Measurements from ENCODE around the gene DNAH8.

DNAH8 gene

DNA sequence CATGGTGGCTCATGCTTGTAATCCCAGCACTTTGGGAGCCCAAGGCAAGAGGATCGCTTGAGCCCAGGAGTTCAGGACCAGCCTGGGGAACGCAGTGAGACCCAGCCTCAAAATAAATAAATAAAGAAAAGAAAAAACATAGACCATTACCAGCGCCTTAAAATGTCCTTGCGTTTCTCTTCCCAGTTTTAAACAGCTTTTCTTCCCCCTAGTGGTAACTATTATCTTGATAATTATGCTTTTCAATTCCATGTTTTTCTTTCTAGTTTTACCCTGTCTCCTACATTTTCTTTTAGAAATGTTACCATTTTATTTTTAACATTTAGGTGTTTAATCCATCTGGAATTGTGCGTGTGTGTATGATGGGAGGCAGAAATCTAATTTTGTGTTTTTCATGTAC is 24.4 kb downstream of the DNAH8 start:
- no peak for DNase-seq (ENCODE audit: low read depth in 2 of 2)

DNA sequence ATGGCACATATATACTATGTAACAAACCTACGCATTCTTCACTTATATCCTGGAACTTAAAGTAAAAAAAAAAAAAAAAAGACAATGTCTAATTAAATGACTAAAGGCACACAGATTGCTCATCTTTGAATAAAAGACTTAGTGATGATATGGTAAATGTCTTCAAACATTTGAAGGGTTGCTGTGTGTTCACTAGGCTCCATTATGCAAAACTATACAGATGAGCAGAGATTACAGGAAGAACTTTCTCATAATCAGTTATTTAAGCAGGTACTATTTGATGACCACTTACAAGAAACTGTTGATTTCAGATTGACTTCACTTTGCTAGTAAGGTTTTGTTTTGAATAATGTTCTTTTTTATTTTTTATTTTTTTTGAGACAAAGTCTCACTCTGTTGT is 34.4 kb downstream of the DNAH8 start:
- DNase-seq (ENCODE audit: low read depth in 2 of 2), result no peak

- no peak for DNase-seq (ENCODE audit: low read depth in 2 of 2)
These were observed 36.0 kb downstream of the DNAH8 start for GRCh38 chr6:38750968-38751615.

- no peak for DNase-seq (ENCODE audit: low read depth in 2 of 2)
These were observed 38.6 kb downstream of the DNAH8 start for GRCh38 chr6:38753707-38754106.

DNA sequence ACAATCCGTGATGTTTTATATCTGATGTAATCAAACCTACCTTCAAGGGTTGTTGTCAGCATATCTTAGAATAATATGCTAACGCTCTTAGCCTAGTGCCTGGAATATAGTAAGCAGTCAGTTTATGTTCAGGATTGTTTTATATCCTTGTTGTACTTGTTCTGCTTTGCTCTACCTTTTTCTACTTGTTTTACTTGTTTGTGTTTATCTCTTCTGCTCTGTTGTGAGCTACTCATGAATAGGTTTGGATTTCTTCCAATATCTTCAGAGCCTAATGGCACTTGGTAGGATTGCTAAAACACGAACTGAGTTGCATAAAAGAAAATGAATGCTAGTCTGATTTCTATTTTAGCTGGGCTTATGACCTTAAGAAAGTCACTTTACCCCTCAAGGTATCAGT is 40.1 kb downstream of the DNAH8 start:
- DNase-seq (ENCODE audit: low read depth in 2 of 2), result no peak

DNA sequence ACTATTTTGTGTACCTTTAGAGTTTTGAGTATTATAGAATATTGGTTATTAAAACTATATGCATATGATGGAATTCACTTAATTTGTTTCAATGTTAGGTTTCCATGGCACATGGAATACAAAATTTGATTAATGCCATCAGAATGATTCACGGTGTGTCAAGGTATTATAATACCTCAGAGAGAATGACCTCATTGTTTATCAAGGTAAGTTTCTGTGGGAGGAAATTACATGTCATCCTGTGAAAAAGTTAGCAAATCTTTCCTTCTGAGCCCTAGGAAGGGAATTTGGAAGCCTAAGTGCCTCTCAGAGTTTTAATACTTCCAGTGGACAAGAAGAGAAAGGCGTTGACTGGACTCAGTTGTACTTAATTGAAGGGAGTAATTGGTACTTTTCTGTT is 40.8 kb downstream of the DNAH8 start:
- no peak for DNase-seq (ENCODE audit: low read depth in 2 of 2)

GRCh38 chr6:38760097-38760496 is 45.0 kb downstream of the DNAH8 start:
- DNase-seq (ENCODE audit: low read depth in 2 of 2), result no peak

DNA sequence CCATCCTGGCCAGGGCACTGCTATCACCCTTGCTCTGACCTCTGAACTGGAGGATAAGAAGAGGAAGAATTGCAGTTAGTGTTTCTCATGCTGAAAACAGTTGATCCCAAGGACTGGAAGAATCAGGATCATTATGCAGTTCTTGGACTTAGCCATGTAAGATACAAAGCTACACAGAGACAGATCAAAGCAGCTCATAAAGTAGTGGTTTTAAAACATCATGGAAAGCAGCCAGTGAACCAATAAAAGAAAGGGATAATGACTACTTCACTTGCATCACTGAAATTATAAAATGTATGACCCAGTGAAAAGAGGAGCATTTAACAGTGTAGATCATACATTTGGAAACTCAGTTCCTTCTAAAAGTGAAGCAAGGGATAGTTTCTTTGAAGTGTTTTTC is 47.7 kb downstream of the DNAH8 start:
- no peak for DNase-seq (ENCODE audit: low read depth in 2 of 2)

GRCh38 chr6:38767560-38767959 is 52.4 kb downstream of the DNAH8 start:
- DNase-seq (ENCODE audit: low read depth in 2 of 2), result no peak

GRCh38 chr6:38773338-38773737 is 58.2 kb downstream of the DNAH8 start:
- no peak for DNase-seq (ENCODE audit: low read depth in 2 of 2)

GRCh38 chr6:38774929-38775707 is 60.0 kb downstream of the DNAH8 start:
- DNase-seq (ENCODE audit: low read depth in 2 of 2), result no peak

GRCh38 chr6:38775870-38776269 is 60.8 kb downstream of the DNAH8 start:
- DNase-seq (ENCODE audit: low read depth in 2 of 2), result no peak

DNA sequence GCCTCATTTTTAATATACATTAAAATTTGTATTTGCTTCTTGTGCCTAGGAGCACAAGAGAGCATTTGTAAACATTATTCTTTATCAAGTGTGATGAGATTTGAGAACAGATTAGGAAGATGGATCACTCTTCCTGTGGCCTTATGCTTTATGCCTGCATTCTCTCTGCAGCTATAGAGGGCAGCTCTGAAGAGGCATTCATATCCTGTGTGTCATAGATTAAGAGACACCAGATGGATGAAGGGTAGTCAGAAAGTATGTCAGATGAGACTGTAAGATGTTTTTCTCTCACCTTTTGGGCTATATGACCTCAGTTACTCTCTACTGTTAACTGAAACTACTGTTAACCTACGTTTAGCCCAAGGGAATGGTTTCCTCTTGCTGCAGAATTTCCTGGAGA is 61.4 kb downstream of the DNAH8 start:
- DNase-seq (ENCODE audit: low read depth in 2 of 2), result no peak

DNA sequence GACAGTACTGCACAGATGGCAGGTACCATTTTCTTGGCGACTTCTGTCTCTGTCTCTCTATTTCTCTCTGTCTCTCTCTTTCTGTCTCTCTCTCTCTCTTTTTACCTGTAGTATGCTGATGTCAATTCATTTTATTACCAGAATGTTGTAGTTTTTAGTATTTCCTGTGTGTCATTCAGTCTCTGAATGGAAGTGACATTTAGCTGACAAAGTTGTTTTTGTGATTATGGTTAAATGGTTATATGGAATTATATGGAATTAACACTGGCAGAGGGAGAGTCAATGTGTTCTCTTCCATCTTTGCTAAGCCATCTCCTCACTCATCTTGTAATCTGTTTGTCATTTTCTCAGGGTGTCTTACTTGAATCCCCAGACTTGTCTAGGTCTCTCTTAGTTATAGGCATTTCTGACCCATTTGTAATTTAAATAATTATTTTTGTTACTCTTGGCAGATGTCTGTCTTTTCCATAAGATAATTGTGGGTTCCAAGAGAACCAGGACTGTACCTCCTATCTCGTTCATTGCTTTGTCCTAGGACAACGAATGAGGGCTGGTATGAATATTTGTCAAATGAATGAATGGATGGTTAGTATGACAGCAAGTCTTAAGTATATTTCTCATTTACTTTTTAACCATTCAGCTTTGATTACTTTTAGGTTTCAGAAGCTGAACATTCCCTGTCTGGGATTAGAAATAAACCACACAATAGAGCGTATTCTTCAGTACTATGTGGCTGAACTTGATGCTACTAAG is 64.4 kb downstream of the DNAH8 start:
- DNase-seq (ENCODE audit: low read depth in 2 of 2), result no peak

DNA sequence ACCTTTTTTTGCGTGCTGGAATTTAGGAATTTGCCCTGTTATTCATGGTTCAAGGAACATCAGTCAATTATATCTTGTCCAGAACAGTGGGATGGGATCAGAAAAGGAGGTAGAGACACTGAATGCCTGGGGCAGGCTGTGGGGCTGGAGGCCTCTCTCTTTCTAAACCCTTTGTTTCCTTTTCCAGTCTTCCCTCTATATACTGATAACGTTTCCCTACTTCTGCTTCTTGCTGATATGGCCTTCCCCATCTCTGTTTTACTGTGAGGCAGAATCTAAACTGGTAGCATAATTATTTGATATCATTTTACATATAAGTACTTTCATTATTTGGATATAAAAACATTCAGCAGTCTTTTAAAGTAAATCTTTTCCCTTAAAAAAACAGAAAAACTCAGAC is 67.5 kb downstream of the DNAH8 start:
- no peak for DNase-seq (ENCODE audit: low read depth in 2 of 2)

DNA sequence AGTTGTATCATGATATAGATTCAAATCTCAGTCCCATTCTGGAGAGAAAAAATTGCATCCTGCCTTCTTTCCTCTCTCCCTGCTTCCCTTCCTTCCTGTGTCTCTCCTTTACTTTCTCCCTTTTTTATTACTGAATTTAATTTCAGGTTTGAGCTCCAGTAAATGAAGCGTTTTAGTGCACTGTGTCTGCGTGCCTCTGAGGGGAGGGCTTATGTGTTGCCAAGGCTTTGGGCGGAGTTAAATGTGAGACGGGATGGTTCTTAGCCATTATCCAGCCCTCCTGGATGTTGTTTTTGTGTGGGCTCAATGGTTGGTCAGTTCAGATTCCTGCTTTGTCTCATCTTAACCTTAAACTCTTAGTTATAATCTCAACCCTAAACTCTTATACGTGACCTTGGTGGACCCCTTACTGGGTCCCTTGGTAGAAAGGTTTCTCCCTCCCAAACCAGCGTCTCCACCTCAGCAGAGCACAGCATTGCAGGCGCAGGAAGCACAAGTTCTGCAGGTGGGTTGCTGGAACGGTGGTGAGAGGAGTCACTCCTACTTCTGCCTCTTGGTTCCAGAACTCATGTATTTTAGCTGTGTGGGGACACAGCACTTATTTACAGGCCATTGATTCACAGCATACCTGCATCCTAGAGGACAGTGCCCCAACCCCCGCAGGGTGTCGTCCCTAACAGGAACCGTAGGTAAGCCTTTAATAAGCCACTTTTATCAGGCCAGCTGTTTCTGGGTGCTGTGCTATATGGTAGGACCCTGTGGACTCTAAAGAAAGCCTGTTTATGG is 68.5 kb downstream of the DNAH8 start:
- DNase-seq (ENCODE audit: low read depth in 2 of 2), result no peak

DNA sequence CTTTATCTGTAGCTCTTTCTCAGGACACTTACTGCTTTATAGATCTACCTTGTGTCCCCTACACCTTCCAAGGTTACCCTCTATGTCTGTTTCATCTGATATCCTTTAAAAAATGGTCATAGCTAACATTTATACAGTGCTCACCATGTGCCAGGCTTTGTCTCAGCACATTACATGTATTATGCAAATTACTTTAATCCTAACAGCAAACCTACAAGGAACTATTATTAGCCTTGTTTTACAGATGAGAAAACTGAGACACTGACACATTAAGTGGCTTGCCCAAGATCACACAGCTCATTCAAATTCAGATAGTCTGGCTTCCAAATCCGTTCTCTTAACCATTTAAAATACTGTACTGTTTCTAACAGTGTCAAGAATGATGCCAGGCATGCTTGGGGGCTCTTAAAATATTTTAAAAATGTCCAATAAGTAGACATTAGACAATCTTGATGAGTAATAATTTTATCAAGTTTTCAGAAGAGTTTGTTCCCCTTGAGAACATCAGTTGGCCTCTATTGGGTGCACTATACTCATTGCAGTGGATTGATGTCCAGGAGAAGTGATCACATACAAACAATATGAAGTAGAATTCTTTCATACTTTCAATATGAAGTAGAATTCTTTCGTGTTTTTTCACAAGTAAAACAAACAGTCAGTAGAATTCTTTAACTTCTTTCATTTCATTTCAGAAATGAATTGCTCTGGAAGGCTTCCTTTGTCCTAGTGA is 69.6 kb downstream of the DNAH8 start:
- no peak for DNase-seq (ENCODE audit: low read depth in 2 of 2)

DNA sequence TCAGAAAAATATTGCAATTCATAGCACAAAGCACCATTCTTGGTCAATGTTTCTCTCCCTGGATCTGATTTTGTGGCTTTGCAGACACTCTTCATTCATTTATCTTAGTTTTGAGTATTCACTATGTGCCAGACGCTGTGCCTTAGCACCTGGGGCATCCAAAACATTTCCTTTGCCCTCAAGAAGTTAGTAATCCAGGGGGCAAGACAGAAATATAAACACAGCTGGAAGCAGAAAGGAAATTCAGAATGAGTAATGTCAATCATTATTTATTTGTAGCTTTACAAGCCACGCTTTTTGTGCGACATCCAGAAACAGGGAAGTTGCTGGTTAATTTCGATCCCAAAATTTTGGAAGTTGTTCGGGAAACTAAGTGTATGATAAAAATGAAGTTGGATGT is 71.4 kb downstream of the DNAH8 start:
- no peak for DNase-seq (ENCODE audit: low read depth in 2 of 2)

- no peak for DNase-seq (ENCODE audit: low read depth in 2 of 2)
These were observed 74.1 kb downstream of the DNAH8 start for GRCh38 chr6:38789256-38789655.

DNA sequence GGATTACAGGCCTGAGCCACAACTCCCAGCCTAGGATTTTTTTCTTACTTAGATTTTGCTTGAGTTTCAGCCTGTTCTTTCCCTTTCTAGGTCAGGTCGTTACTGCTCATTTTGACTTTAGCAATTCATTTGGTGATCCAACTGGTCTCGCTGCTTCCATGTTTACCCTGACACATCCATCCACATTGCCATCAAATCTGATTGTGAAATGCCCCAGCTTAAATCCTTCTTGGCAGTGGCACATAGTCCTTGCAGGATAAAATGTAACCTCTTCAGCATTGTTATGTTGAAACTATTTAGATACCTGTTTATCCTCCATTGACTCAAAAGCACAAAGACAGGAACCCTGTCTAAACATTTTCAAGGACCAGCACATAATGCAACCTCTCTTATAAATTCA is 77.2 kb downstream of the DNAH8 start:
- DNase-seq (ENCODE audit: low read depth in 2 of 2), result no peak

GRCh38 chr6:38794682-38795081 is 79.6 kb downstream of the DNAH8 start:
- no peak for DNase-seq (ENCODE audit: low read depth in 2 of 2)

Measured in stimulated activated CD8-positive, alpha-beta memory T cell treated with anti-CD3 and anti-CD28 coated beads, Interleukin-15, amount 100 ng/mL, for 4 hours (primary cell).